HG03457 (cell line): ENCODE data around the gene TP73.

Source experiments
- ATAC-seq: cut with Tn5 transposase; IDR thresholded peaks from one replicate; pipeline ENCODE4 v1.9.1; 2021; ENCODE audit warnings: moderate number of reproducible peaks; ENCODE audit not compliant: unreplicated experiment

The TP73 gene

DNA sequence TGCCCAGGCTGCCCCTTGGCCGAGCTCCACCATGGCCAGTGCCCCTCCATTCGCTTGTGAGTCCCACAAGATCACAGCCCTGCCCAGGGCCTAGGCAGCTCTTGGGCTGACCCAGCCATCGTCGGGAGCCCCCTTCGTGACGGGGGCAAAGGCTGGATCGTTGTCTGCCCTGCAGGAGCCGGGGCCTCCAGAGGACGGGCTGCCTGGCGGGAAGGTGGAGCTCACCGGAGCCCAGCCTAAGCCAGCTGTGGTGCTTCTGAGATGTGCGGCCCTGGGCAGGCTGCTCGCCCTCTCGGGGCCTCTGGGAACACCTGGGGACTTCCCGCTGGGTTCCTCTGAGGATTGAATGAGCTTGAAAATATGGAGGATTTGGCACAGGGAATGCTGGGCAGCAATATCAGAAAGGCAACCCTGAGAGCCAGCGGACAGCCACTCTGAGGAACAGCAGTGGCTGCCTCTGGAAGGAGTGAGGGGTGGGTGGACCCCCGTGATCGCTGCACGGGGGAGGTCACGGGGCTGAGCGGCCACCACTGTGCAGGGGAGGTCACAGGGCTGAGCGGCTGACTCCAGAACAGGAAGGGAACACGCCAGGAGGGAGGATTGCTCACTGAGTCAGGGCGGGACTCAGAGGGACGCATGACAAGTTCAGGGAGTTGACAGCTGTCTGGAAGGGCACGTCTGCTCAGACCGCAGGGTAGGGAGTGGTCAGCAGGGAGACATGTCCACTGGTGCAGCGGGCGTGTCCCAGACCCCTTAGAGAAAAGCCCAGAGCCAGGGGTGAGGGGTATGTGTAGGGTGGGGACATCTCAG lies 19.3 kb downstream of the TP73 start:
- no peak for ATAC-seq

DNA sequence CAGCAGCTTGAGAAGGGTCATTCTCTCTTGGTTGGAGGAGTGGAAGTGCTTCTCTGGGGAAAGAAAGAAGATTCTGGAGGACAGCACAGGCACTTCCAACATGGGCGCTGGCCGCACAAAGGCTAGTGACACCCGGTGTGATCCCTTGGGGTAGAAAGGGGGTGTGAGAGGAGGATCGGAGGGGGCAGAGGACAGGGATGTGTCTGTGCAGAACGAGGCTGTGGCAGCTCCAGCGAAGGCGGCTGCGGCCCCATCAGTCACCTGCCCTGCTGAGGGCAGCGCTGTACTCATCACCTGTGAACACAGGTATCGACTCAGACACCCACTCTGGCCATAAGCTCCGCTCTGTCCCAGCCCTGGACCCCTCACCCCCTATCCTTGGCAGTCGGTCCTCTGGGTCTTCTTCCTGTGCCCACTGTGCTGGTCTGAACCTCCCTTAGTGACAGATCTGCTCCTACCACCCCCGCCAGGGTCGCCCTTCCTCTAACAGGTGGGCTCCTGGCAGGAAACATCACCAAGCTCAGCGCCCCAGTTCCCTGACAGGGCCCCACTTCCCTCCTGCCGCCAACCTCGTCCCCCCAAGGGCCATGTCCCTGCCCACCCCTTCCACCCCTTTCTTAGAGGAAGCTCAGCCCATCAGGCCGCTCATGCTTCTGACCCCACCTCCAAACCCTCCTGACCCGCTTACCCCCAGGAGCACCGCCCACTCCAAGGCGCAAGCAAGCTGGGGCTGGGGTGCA lies 20.1 kb downstream of the TP73 start:
- ATAC-seq, result no peak

- no peak for ATAC-seq
Observed at GRCh38 chr1:3672971-3673361, 20.6 kb downstream of the TP73 start.

DNA sequence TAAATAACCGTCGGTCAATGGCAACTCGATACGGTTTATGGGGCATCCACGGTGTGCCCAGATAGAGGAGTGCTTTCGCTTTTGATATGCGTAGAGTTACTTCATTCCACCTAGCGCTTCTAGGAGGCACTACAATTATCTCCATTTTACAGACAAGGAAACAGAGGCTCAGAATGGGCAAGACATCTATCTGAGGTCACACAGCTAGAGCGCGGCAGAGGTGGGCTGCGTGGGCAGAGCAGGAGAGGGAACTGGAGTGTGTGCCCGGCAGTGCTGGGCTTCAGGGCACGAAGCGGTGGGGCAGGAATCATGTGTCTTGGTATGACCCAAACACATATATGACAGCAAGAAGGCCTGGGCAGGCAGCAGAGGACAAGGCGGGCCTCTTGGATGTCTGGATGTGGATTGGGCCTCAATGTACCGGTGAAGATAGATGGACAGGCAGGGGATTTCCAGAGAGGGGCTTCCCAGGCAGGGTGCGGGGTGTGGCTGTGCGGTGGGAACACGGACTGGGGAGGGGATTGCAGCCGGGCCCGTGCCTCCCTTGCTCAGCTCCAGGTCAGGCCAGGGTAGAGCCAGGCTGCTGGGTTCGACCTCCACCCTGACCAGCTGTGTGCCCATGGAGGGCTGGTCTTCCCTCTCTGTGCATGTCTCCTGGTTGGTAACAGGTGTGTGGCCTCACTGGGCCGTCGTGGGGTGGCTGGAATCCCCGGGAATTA lies 21.2 kb downstream of the TP73 start:
- no peak for ATAC-seq

GRCh38 chr1:3674100-3675094 lies 22.1 kb downstream of the TP73 start:
- ATAC-seq, result no peak

- no peak for ATAC-seq
Observed at GRCh38 chr1:3675436-3675835, 23.1 kb downstream of the TP73 start.

GRCh38 chr1:3676581-3677470 lies 24.5 kb downstream of the TP73 start:
- peak; percentile 60 for ATAC-seq

GRCh38 chr1:3677484-3677883 lies 25.2 kb downstream of the TP73 start:
- peak; percentile 5 for ATAC-seq

- ATAC-seq, result no peak
Observed at GRCh38 chr1:3678361-3679097, 26.2 kb downstream of the TP73 start.

GRCh38 chr1:3679098-3679555 lies 26.8 kb downstream of the TP73 start:
- no peak for ATAC-seq

DNA sequence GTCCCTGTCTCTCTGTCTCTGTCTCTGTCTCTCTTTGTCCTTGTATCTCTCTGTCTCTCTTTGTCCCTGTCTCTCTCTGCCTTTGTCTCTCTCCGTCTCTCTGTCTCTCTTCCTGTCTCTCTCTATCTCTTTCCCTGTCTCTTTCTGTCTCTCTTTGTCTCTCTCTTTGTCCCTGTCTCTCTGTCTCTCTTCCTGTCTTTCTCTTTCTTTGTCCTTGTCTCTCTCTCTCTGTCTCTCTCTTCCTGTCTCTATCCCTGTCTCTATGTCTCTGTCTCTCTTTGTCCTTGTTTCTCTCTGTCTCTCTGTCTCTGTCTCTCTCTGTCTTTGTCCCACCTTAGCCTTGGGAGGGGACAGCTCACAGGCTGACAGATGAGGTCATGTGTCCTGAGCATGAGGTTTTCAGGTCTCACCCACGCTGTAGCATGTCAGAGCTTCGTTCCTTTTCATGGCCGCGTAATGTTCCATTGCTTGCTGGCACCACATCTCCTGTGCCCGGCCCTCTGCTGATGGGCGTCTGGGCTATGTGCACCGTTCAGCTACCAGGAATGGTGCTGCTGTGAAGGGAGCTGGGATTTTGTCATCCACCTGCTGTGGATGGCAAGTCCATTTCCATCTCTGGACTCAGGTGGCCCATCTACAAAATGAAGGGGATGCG lies 27.6 kb downstream of the TP73 start:
- no peak for ATAC-seq

- ATAC-seq, result no peak
Observed at GRCh38 chr1:3680488-3681230, 28.3 kb downstream of the TP73 start.

GRCh38 chr1:3681231-3681897 lies 29.0 kb downstream of the TP73 start:
- ATAC-seq, result no peak

DNA sequence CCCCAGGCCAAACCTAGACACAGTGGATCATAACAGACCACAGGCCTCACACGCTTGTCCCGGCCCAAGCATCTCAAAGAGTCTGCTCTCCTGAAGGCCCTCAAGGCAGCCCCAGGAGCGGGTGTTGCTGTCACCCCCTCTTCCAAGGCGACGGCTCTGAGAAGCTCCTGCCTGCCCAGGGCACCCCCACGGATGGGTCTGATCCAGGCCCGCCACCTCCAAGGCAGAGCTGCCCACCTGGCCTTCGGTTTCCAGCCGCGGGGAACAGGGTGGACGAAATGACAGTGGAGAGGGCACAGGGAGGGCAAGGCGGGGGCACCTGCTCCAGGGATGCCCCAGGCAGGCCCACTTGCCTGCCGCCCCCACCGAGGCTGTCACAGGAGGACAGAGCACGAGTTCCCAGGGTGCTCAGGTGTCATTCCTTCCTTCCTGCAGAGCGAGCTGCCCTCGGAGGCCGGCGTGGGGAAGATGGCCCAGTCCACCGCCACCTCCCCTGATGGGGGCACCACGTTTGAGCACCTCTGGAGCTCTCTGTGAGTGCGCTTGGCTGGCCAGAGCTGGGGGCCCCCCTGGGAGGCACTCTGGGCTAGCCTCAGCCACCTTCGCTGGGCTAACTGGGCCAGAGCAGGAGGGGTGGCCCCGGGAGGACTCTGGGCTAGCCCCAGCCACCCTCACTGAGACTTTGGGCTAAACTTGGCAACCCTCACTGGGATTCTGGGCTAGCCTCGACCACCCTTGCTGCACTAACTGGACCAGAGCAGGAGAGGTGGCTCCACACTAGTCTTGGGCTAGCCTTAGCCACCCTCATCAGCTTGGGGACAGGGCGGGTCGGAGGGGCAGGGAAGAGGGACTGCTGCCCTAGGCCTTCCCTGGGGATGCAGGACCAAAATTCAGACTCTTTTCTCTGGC lies 29.8 kb downstream of the TP73 start:
- ATAC-seq, result no peak

DNA sequence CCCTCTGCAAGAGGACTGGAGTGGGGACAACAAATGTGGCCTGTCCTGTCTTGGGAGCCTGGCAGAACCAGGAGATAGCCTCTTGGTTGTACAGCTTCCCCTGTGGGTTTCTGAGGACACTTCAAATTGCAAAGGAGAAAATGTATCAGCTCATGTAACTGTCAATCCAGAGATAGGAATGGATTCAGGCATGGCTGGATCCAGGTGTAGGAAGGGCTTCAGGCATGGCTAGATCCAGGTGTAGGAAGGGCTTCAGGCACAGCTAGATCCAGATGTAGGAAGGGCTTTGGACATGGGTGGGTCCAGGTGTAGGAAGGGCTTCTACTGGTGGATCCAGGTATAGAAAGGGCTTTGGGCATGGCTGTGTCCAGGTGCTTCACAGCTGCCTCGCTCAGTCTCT lies 30.9 kb downstream of the TP73 start:
- no peak for ATAC-seq

DNA sequence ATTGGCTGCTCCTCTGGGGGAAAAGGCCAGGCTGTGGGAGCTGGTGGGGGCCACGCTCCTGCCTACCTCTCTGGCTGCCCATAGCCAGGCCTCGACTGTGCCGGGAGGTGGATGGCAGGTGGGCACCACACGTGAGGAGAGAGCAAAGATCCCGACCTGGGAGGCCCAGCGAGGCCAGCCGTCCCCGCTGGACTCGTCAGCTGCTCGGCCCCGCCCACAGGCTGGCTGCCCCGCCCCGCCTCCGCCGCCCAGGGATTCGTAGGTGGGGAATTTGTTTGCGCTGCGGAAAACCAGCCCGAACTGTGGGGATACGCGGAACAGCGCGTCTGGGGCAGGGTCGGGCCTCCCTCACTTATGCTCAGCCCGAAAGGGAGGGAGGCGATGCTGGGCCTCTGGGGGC lies 31.7 kb downstream of the TP73 start:
- ATAC-seq, result no peak
